Colonic mucosa (tissue), 4 donors: Measurements from ENCODE around the gene LINC00237. TPM values are rescaled to one million over a fixed set of nuclear protein-coding genes. Genes with fewer than 3 reads are reported as not detected.

Experiments used
- DNase-seq: peaks from one replicate; pipeline ENCODE4 v3.0.0-alpha.2; 2020
- H3K27ac ChIP-seq: fragments of 200-600 bp; one replicate; pipeline ENCODE4 v1.8.0; 2021
- H3K27me3 ChIP-seq: fragments of 200-600 bp; one replicate; pipeline ENCODE4 v1.8.0; 2021
- H3K36me3 ChIP-seq: fragments of 200-600 bp; one replicate; pipeline ENCODE4 v1.8.0; 2021
- H3K4me1 ChIP-seq: fragments of 200-600 bp; one replicate; pipeline ENCODE4 v1.8.0; 2021; ENCODE audit warnings: mild to moderate bottlenecking
- H3K4me3 ChIP-seq: fragments of 200-600 bp; one replicate; pipeline ENCODE4 v1.8.0; 2021
- H3K9ac ChIP-seq, 2 donors: one replicate each; pipeline ENCODE4 v1.7.0; 2013; ENCODE audit warnings: control low read depth in 2 of 2, low read depth in 2 of 2, low read length in 2 of 2
- H3K9me3 ChIP-seq: fragments of 200-600 bp; one replicate; pipeline ENCODE4 v1.8.0; 2021
- intact Hi-C: fragments of 100-400 bp; cut with DNase I; formaldehyde crosslinking; loops from one replicate; pipeline ENCODE4 v1.14.1; 2022
- total RNA-seq, 2 donors: library from RNA; stranded (reverse); fragmentation: NEBNext Ultra II Directional in 1 of 2; extraction: Animal tissue kit (Norgen Biotek cat#: 25700) in 1 of 2; gene quantifications; one replicate each; pipeline ENCODE4 v1.2.1, GENCODE V29; 2021
- TF ChIP-seq, protein P1 (sequence below): fragments of 200-600 bp; IDR thresholded peaks from one replicate; pipeline ENCODE4 v1.8.0; 2022; ENCODE audit warnings: antibody characterized with exemption, mild to moderate bottlenecking
- donor health status: healthy.
- donor health status: DM: no; HTN: no; CAD: no.
- donor health status: DM: no; HTN: no; CAD: no.

LINC00237 gene
- total RNA-seq, 2 donors from 2014 or later: not detected

DNA sequence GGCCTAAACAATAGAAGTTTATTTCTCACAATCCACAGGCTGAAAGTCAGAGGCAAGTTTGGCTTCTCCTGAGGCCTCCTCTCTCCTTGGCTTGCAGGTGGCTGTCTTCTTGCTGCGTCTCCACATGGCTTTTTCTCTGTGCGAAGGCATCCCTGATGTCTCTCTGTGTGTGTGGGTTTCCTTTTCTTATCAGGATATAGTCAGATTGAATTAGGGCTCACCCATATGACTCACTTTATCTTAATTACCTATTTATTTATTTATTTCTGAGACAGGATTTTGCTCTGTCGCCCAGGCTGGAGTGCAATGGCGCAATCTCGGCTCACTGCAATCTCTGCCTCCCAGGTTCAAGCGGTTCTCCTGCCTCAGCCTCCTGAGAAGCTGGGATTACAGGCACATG is 30.7 kb downstream of the LINC00237 start:
- Histone ChIP-seq H3K4me1 (no peaks in the 10 kb centered on the region), H3K27me3 (no peaks in the 10 kb centered on the region), H3K9me3 (no peaks in the 10 kb centered on the region), H3K27ac (no peak overlapping the region), H3K4me3 (no peak overlapping the region), H3K36me3 (no peaks in the 10 kb centered on the region), H3K9ac (no peak overlapping the region)
- no peak for DNase-seq
- TF ChIP-seq, protein P1, sequence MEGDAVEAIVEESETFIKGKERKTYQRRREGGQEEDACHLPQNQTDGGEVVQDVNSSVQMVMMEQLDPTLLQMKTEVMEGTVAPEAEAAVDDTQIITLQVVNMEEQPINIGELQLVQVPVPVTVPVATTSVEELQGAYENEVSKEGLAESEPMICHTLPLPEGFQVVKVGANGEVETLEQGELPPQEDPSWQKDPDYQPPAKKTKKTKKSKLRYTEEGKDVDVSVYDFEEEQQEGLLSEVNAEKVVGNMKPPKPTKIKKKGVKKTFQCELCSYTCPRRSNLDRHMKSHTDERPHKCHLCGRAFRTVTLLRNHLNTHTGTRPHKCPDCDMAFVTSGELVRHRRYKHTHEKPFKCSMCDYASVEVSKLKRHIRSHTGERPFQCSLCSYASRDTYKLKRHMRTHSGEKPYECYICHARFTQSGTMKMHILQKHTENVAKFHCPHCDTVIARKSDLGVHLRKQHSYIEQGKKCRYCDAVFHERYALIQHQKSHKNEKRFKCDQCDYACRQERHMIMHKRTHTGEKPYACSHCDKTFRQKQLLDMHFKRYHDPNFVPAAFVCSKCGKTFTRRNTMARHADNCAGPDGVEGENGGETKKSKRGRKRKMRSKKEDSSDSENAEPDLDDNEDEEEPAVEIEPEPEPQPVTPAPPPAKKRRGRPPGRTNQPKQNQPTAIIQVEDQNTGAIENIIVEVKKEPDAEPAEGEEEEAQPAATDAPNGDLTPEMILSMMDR: no peak
- intact Hi-C loops: no loop called here

DNA sequence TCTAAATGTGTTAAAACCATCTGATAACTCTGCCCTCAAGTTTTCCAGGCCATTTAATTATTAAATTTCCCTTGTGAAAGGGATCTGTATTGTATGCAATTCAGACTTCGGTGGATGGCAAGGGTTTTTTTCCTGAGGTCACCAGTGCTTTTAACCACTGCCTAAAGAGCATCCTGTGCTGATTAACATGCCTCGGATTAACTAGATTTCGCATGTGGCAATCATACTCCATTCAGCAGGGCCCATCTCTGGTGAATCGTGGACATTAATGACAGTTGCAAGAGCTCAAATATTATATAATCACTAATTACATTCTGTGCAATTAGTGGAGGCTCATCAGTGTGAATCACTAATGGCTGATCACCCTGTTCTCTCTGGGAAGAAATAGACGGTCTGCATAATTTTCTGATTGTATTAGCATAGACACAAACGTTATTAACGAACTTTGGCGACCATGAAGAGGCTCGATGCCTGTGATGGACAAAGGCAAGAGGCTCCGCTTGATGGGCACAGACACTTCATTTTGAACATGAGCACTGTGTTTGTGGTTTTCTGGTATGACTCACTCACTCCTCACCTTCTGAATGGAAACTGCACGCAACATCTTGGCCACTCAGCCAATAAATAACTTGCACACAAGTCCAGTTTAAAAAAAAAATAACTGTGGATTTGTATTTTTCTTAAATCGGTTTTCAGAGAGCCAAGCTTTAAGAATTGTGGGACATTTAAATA is 31.4 kb downstream of the LINC00237 start:
- H3K4me3 ChIP-seq: no peak overlapping the region
- H3K9ac ChIP-seq: no peak overlapping the region
- no peak overlapping the region for H3K27ac ChIP-seq
- no peaks in the 10 kb centered on the region for H3K27me3 ChIP-seq
- H3K36me3 ChIP-seq: no peaks in the 10 kb centered on the region
- no peaks in the 10 kb centered on the region for H3K9me3 ChIP-seq
- intact Hi-C loops: no loop called here
- no peak for DNase-seq
- no peaks in the 10 kb centered on the region for H3K4me1 ChIP-seq
- TF ChIP-seq, protein P1: no peak

- Histone ChIP-seq H3K4me1 (no peaks in the 10 kb centered on the region), H3K9ac (no peak overlapping the region), H3K27me3 (no peaks in the 10 kb centered on the region), H3K36me3 (no peaks in the 10 kb centered on the region), H3K9me3 (no peaks in the 10 kb centered on the region), H3K4me3 (no peak overlapping the region), H3K27ac (no peak overlapping the region)
- no peak for DNase-seq
- intact Hi-C loops: no loop called here
- TF ChIP-seq, protein P1: no peak
Measured at GRCh38 chr20:21067255-21067654, 38.9 kb downstream of the LINC00237 start.

DNA sequence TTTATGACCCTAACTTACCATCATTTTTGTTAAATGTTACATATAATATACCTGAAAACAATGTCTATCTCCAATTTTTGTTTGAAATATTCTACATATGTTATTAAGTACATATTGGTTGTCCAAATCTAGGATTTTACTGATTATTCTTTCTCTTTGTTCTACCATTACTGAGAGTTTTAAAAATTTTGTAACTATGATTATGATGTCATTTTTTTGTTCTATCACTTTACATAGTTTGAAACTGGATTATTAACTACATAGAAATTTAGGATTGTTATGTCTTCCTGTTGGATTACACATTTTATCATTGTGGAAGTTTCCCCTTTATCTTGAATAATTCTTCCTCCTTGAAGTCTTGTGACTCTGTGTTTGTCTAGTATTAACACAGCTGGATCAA is 41.2 kb downstream of the LINC00237 start:
- H3K9ac ChIP-seq: no peak overlapping the region
- no peaks in the 10 kb centered on the region for H3K27me3 ChIP-seq
- DNase-seq: no peak
- TF ChIP-seq, protein P1: no peak
- no peaks in the 10 kb centered on the region for H3K36me3 ChIP-seq
- intact Hi-C loops: no loop called here
- no peak overlapping the region for H3K27ac ChIP-seq
- no peaks in the 10 kb centered on the region for H3K9me3 ChIP-seq
- H3K4me1 ChIP-seq: no peaks in the 10 kb centered on the region
- no peak overlapping the region for H3K4me3 ChIP-seq

GRCh38 chr20:21063276-21063675 is 42.9 kb downstream of the LINC00237 start:
- TF ChIP-seq, protein P1: no peak
- intact Hi-C loops: no loop called here
- H3K27ac ChIP-seq: no peak overlapping the region
- H3K9ac ChIP-seq: no peak overlapping the region
- H3K9me3 ChIP-seq: no peaks in the 10 kb centered on the region
- DNase-seq: no peak
- H3K36me3 ChIP-seq: no peaks in the 10 kb centered on the region
- H3K4me1 ChIP-seq: no peaks in the 10 kb centered on the region
- H3K4me3 ChIP-seq: no peak overlapping the region
- no peaks in the 10 kb centered on the region for H3K27me3 ChIP-seq
